GM18511 (cell line): ENCODE data around the gene DOCK10.

ENCODE experiments used
- ATAC-seq: cut with Tn5 transposase; IDR thresholded peaks from one replicate; pipeline ENCODE4 v1.9.1; 2021; ENCODE audit warnings: mild to moderate bottlenecking, moderate library complexity; ENCODE audit not compliant: unreplicated experiment

The DOCK10 gene

GRCh38 chr2:225013425-225014365, 28.6 kb downstream of the DOCK10 start:
- ATAC-seq, result peak; percentile 26

GRCh38 chr2:225011585-225011984, 30.7 kb downstream of the DOCK10 start:
- ATAC-seq, result no peak

- no peak for ATAC-seq
These were observed 31.5 kb downstream of the DOCK10 start for GRCh38 chr2:225010804-225011203.

GRCh38 chr2:225009768-225010167, 32.5 kb downstream of the DOCK10 start:
- ATAC-seq, result no peak

GRCh38 chr2:225008935-225009334, 33.3 kb downstream of the DOCK10 start:
- peak; percentile 19 for ATAC-seq

- peak; percentile 74 for ATAC-seq
These were observed 34.0 kb downstream of the DOCK10 start for GRCh38 chr2:225008179-225008856.

- no peak for ATAC-seq
These were observed 35.5 kb downstream of the DOCK10 start for GRCh38 chr2:225006730-225007129.

GRCh38 chr2:225004597-225004996, 37.7 kb downstream of the DOCK10 start:
- no peak for ATAC-seq

GRCh38 chr2:225002656-225003045, 39.6 kb downstream of the DOCK10 start:
- peak; percentile 94 for ATAC-seq

- peak; percentile 73 for ATAC-seq
These were observed 40.1 kb downstream of the DOCK10 start for GRCh38 chr2:225002039-225002655.

- no peak for ATAC-seq
These were observed 42.5 kb downstream of the DOCK10 start for GRCh38 chr2:224999754-225000153.

GRCh38 chr2:224999321-224999720, 42.9 kb downstream of the DOCK10 start:
- no peak for ATAC-seq

GRCh38 chr2:224997802-224998201, 44.5 kb downstream of the DOCK10 start:
- ATAC-seq, result no peak

GRCh38 chr2:224995419-224995818, 46.8 kb downstream of the DOCK10 start:
- no peak for ATAC-seq

- ATAC-seq, result peak; percentile 59
These were observed 47.9 kb downstream of the DOCK10 start for GRCh38 chr2:224994242-224994823.

- ATAC-seq, result no peak
These were observed 51.6 kb downstream of the DOCK10 start for GRCh38 chr2:224990710-224991109.

- no peak for ATAC-seq
These were observed 54.5 kb downstream of the DOCK10 start for GRCh38 chr2:224987733-224988132.

- no peak for ATAC-seq
These were observed 55.8 kb downstream of the DOCK10 start for GRCh38 chr2:224986477-224986876.

GRCh38 chr2:224984637-224985036, 57.6 kb downstream of the DOCK10 start:
- ATAC-seq, result no peak

GRCh38 chr2:224983712-224984554, 58.3 kb downstream of the DOCK10 start:
- ATAC-seq, result no peak
